GM21447 (cell line): ENCODE data around the gene MYOC.
"Not testable (repeated sequence)": the region's sequence is repeated elsewhere in the genome, so short reads cannot be mapped to it uniquely, and the experiment has no call there.

ENCODE experiments used
- ATAC-seq: cut with Tn5 transposase; IDR thresholded peaks from one replicate; pipeline ENCODE4 v1.9.1; 2021; ENCODE audit not compliant: unreplicated experiment

The MYOC gene

GRCh38 chr1:171652234-171652822 is at the start of gene MYOC:
Gene MYOC, minus strand, starts transcription at chr1:171652688. Its CDS starts 77 bp downstream, at chr1:171652611.
- ATAC-seq: no peak

GRCh38 chr1:171699531-171699930 is 47.0 kb upstream of the MYOC start:
- no peak for ATAC-seq

- not testable (repeated sequence) for ATAC-seq
Observed at GRCh38 chr1:171695772-171696171, 43.3 kb upstream of the MYOC start.

- not testable (repeated sequence) for ATAC-seq
Observed at GRCh38 chr1:171693541-171693940, 41.1 kb upstream of the MYOC start.

GRCh38 chr1:171683870-171684269 is 31.4 kb upstream of the MYOC start:
- no peak for ATAC-seq

- ATAC-seq: no peak
Observed at GRCh38 chr1:171680339-171680738, 27.9 kb upstream of the MYOC start.

- ATAC-seq: no peak
Observed at GRCh38 chr1:171676823-171677222, 24.3 kb upstream of the MYOC start.

- no peak for ATAC-seq
Observed at GRCh38 chr1:171674431-171675405, 22.2 kb upstream of the MYOC start.

GRCh38 chr1:171670739-171671138 is 18.3 kb upstream of the MYOC start:
- ATAC-seq: no peak

GRCh38 chr1:171668372-171668771 is 15.9 kb upstream of the MYOC start:
- ATAC-seq: no peak

GRCh38 chr1:171666114-171666769 is 13.8 kb upstream of the MYOC start:
- no peak for ATAC-seq

GRCh38 chr1:171664976-171665375 is 12.5 kb upstream of the MYOC start:
- ATAC-seq: no peak

- no peak for ATAC-seq
Observed at GRCh38 chr1:171663854-171664575, 11.5 kb upstream of the MYOC start.

- ATAC-seq: no peak
Observed at GRCh38 chr1:171663036-171663853, 10.8 kb upstream of the MYOC start.

GRCh38 chr1:171661076-171661650 is 8.7 kb upstream of the MYOC start:
- ATAC-seq: no peak

GRCh38 chr1:171656206-171656605 is 3.7 kb upstream of the MYOC start:
- not testable (repeated sequence) for ATAC-seq

GRCh38 chr1:171655746-171656116 is 3.2 kb upstream of the MYOC start:
- no peak for ATAC-seq

- peak; percentile 73 for ATAC-seq
Observed at GRCh38 chr1:171654942-171655745, 2.7 kb upstream of the MYOC start.
